ENCODE measurements around the gene INPP5A.

DNA sequence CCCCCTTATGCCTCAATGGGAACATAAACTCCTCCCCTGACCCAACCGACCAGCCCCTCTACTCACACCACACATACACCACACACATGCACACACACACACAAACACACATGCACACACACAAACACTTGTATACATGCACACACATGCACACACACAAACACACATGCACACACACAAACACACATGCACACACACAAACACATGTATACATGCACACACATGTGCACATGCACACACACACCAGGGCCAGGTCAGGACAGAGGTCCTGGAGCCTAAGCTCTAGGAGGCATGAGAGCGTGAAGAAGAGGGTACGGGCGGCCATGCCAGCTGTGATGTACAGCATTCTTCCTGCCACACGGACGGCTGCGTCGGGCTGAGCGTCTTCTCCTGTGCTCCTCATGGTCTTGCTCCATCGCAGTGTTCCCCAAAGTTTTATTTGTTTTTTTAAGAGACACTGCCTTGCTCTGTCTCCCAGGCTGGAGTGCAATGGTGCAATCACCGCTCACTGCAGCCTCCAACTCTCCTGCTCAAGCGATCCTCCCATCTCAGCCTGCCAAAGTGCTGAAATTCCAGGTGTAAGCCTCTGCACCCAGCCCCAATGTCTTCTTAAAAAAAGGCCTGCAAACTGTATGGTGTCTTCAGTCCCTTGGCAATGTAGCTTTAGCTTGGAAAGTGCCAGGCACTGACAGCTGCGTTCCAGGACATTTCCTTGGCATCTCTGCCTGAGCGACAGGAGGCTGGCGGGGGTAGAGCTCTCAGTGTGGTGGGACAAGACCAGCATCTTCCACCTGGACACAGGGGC is 38.8 kb upstream of the INPP5A start:
- TF ChIP-seq, protein P1, sequence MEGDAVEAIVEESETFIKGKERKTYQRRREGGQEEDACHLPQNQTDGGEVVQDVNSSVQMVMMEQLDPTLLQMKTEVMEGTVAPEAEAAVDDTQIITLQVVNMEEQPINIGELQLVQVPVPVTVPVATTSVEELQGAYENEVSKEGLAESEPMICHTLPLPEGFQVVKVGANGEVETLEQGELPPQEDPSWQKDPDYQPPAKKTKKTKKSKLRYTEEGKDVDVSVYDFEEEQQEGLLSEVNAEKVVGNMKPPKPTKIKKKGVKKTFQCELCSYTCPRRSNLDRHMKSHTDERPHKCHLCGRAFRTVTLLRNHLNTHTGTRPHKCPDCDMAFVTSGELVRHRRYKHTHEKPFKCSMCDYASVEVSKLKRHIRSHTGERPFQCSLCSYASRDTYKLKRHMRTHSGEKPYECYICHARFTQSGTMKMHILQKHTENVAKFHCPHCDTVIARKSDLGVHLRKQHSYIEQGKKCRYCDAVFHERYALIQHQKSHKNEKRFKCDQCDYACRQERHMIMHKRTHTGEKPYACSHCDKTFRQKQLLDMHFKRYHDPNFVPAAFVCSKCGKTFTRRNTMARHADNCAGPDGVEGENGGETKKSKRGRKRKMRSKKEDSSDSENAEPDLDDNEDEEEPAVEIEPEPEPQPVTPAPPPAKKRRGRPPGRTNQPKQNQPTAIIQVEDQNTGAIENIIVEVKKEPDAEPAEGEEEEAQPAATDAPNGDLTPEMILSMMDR (IDR thresholded peaks at IDR 0.05), result no peak
- TF ChIP-seq EZH2 (IDR thresholded peaks at IDR 0.05; ENCODE audit: borderline replicate concordance, insufficient read depth, low read depth, low read length, poor library complexity, severe bottlenecking), result no peak
